Endothelial cell of umbilical vein (primary cell): ENCODE measurements around the gene SPATA6L. TPM values are rescaled to one million over a fixed set of nuclear protein-coding genes. Genes with fewer than 3 reads are reported as not detected.

Experiments
- BruUV-seq: library from RNA; stranded (reverse); fragments of 400-500 nt; replicated peaks from 2 replicates; lab custom pipeline; 2021; lab: Mats Ljungman, UMichigan
- CTCF ChIA-PET: fragments of 300-600, 350-600 bp; sonication (Branson Sonifier 250); formaldehyde crosslinking; loops from one replicate; lab custom pipeline; 2021; ENCODE audit warnings: antibody characterized with exemption, inconsistent platforms; lab: Charles Lee
- POLR2A ChIA-PET: fragments of 300-600, 350-600 bp; sonication (Branson Sonifier 250); formaldehyde crosslinking; loops from one replicate; lab custom pipeline; 2021; ENCODE audit warnings: antibody characterized with exemption, inconsistent platforms; lab: Charles Lee
- DNase-seq: peaks from one replicate; pipeline ENCODE4 v3.0.0-alpha.2; 2011; ENCODE audit warnings: low read depth, low spot score
- FAIRE-seq: peaks from 2 replicates; lab custom pipeline; 2011; peaks lifted over from hg19 to GRCh38; lab: Jason Lieb, UNC
- H2AFZ ChIP-seq: 2 replicates; pipeline ENCODE4 v1.6.0; 2012; ENCODE audit warnings: low read depth, low read length, control low read depth, inconsistent platforms
- H3K27ac ChIP-seq: 2 replicates; pipeline ENCODE4 v1.5.1; 2011; ENCODE audit warnings: low read depth, mild to moderate bottlenecking, control low read depth, low read length, moderate library complexity; ENCODE audit not compliant: insufficient read depth
- H3K27me3 ChIP-seq, 2 experiments: 2 replicates each; pipeline versions ENCODE4 v1.6.0 to v1.6.1; 2011; ENCODE audit warnings: low read length in 2 of 2, mixed read lengths in 1 of 2; ENCODE audit not compliant: control insufficient read depth in 2 of 2, insufficient read depth in 2 of 2
- H3K36me3 ChIP-seq, 2 experiments: 2 replicates in 1 of 2; 3 replicates in 1 of 2; pipeline ENCODE4 v1.5.1; 2011; ENCODE audit warnings: low read length in 2 of 2, mild to moderate bottlenecking in 1 of 2, moderate library complexity in 1 of 2; ENCODE audit not compliant: control insufficient read depth in 2 of 2, insufficient read depth in 2 of 2; ENCODE audit errors: extremely low read depth in 1 of 2
- H3K4me1 ChIP-seq: 3 replicates; pipeline ENCODE4 v1.5.1; 2011; ENCODE audit warnings: mild to moderate bottlenecking, low read length; ENCODE audit not compliant: control insufficient read depth, insufficient read depth; ENCODE audit errors: extremely low read depth
- H3K4me2 ChIP-seq: 2 replicates; pipeline ENCODE4 v1.6.1; 2011; ENCODE audit warnings: low read length, control low read depth, mixed read lengths; ENCODE audit not compliant: insufficient read depth
- H3K4me3 ChIP-seq, 3 experiments: fragments of 200-600 bp in 1 of 3; sonication (generic), shearing (Covaris generic) in 1 of 3; replicated peaks in 1 of 3; 2 replicates each; pipeline ENCODE4 v1.5.1; 2011 to 2016; ENCODE audit warnings: control low read depth in 3 of 3, low read length in 3 of 3, mild to moderate bottlenecking in 2 of 3, inconsistent platforms in 1 of 3, low read depth in 1 of 3, moderate library complexity in 1 of 3; ENCODE audit not compliant: insufficient read depth in 1 of 3
- H3K79me2 ChIP-seq: 2 replicates; pipeline ENCODE4 v1.6.0; 2012; ENCODE audit warnings: low read length, inconsistent platforms; ENCODE audit not compliant: control insufficient read depth, insufficient read depth
- H3K9ac ChIP-seq: replicated peaks from 2 replicates; pipeline ENCODE3; 2011; ENCODE audit warnings: low read length, control low read depth; ENCODE audit not compliant: insufficient read depth; ENCODE audit errors: extremely low read depth
- H3K9me1 ChIP-seq: replicated peaks from 3 replicates; pipeline ENCODE4 v1.6.0; 2011; ENCODE audit warnings: mild to moderate bottlenecking, low read length; ENCODE audit not compliant: control insufficient read depth, insufficient read depth; ENCODE audit errors: extremely low read depth
- H3K9me3 ChIP-seq: replicated peaks from 2 replicates; pipeline ENCODE4 v1.5.1; 2012; ENCODE audit warnings: low read length, inconsistent platforms; ENCODE audit not compliant: control insufficient read depth, insufficient read depth
- H4K20me1 ChIP-seq: replicated peaks from 2 replicates; pipeline ENCODE3; 2011; ENCODE audit warnings: mild to moderate bottlenecking, low read length; ENCODE audit not compliant: control insufficient read depth, insufficient read depth; ENCODE audit errors: extremely low read depth
- CTCF ChIP-seq, 2 donors: IDR thresholded peaks; 1 replicate in 1 of 2; 2 replicates in 1 of 2; pipeline ENCODE4 v1.5.1; 2011; ENCODE audit warnings: low read length in 2 of 2, mild to moderate bottlenecking in 2 of 2, moderate library complexity in 2 of 2, control low read depth in 1 of 2, inconsistent platforms in 1 of 2, low read depth in 1 of 2; ENCODE audit not compliant: insufficient read depth in 1 of 2; ENCODE audit errors: extremely low read depth in 1 of 2
- EZH2 ChIP-seq: IDR thresholded peaks from 2 replicates; pipeline ENCODE4 v1.6.1; 2012; ENCODE audit warnings: borderline replicate concordance, low read depth, mild to moderate bottlenecking, moderate library complexity, low read length, inconsistent platforms; ENCODE audit not compliant: severe bottlenecking
- FOS ChIP-seq: IDR thresholded peaks from 2 replicates; pipeline ENCODE4 v1.6.1; 2011; ENCODE audit warnings: mild to moderate bottlenecking, low read length, moderate library complexity, borderline replicate concordance; ENCODE audit not compliant: insufficient read depth
- GATA2 ChIP-seq: IDR thresholded peaks from 2 replicates; pipeline ENCODE4 v1.7.0; 2011; ENCODE audit warnings: low read depth, mild to moderate bottlenecking, moderate library complexity, mixed read lengths, low read length; ENCODE audit not compliant: insufficient read length, insufficient read depth
- JUN ChIP-seq: IDR thresholded peaks from 2 replicates; pipeline ENCODE4 v1.6.1; 2011; ENCODE audit warnings: borderline replicate concordance, low read depth; ENCODE audit not compliant: insufficient read length, insufficient read depth
- MAX ChIP-seq: IDR thresholded peaks from 2 replicates; pipeline ENCODE4 v1.6.1; 2011; ENCODE audit not compliant: insufficient read depth, insufficient read length
- MYC ChIP-seq: IDR thresholded peaks from one replicate; pipeline ENCODE4 v1.6.1; 2011; ENCODE audit warnings: mild to moderate bottlenecking, low read depth, low read length
- POLR2A ChIP-seq: IDR thresholded peaks from 2 replicates; pipeline ENCODE4 v1.6.1; 2012; ENCODE audit warnings: low read depth, mild to moderate bottlenecking, control low read depth, low read length
- POLR2AphosphoS5 ChIP-seq: IDR thresholded peaks from 2 replicates; pipeline ENCODE4 v1.6.1; 2012; ENCODE audit warnings: low read depth, mild to moderate bottlenecking, control low read depth, low read length, moderate library complexity; ENCODE audit not compliant: insufficient read depth
- dilution Hi-C: fragments of 300-500 bp; cut with MboI; formaldehyde crosslinking; loops from one replicate; pipeline ENCODE4 v1.15.0; 2019; ENCODE audit warnings: low sequenced_read_pairs; ENCODE audit not compliant: extremely low pct_ligation_motif_present
- intact Hi-C: fragments of 100-400 bp; cut with micrococcal nuclease; formaldehyde crosslinking; loops from one replicate; pipeline ENCODE4 v1.10.0; 2022
- polyA plus RNA-seq, 4 experiments: library from polyadenylated mRNA; depleted of rRNA in 3 of 4; stranded (reverse) in 3 of 4; unstranded in 1 of 4; fragments of >200 nt; gene quantifications; 2 replicates each; pipeline versions ENCODE4 v1.2.1 to v1.2.3, GENCODE V29; 2011 to 2012; ENCODE audit warnings: missing spikeins in 1 of 4
- total RNA-seq: library from RNA; stranded (reverse); gene quantifications from 2 replicates; pipeline ENCODE4 v1.2.3, GENCODE V29; 2021

SPATA6L gene
- total and polyA plus RNA-seq, 2 donors (not counting 3 experiments of a cell fraction or from before 2014, with no cell fraction given) = 0.40 to 1.5 TPM

- Histone ChIP-seq H3K9ac (no peak overlapping the region), H3K4me2 (no peak overlapping the region), H3K27me3 (peaks cover 0 to 4% of the 10 kb centered on the region in 2 experiments), H3K36me3 (no peaks in the 10 kb centered on the region), H3K4me3 (no peak overlapping the region), H4K20me1 (no peaks in the 10 kb centered on the region), H3K4me1 (peaks cover 15% of the 10 kb centered on the region), H3K27ac (no peak overlapping the region), H3K9me1 (no peaks in the 10 kb centered on the region), H2AFZ (no peak overlapping the region), H3K79me2 (no peaks in the 10 kb centered on the region), H3K9me3 (no peaks in the 10 kb centered on the region)
- dilution Hi-C loops = no loop called here
- CTCF ChIA-PET = no interaction called here
- FAIRE-seq (no peak), DNase-seq (no peak)
- POLR2A ChIA-PET = no interaction called here
- intact Hi-C loops = no loop called here
- BruUV-seq = no TSS peak
- TF ChIP-seq JUN (no peak), MAX (no peak), FOS (no peak), GATA2 (no peak), EZH2 (no peak), POLR2AphosphoS5 (no peak), MYC (no peak), CTCF (IDR thresholded peaks at IDR 0.05; ENCODE audit: extremely low read depth in 1 of 2, insufficient read depth in 1 of 2, low read depth in 1 of 2, low read length in 2 of 2) (no peak), POLR2A (no peak)
Measured at GRCh38 chr9:4668604-4669003, 2.3 kb upstream of the SPATA6L start.
